Astrocyte (in vitro differentiated cells and primary cell): ENCODE data around the gene MAP2K3. TPM values are rescaled to one million over a fixed set of nuclear protein-coding genes. Genes with fewer than 3 reads are reported as not detected.

Experiments used
- DNase-seq: peaks from one replicate; pipeline ENCODE4 v3.0.0-alpha.2; 2010; ENCODE audit warnings: low read depth
- FAIRE-seq: peaks from 2 replicates; lab custom pipeline; 2011; peaks lifted over from hg19 to GRCh38; lab: Jason Lieb, UNC
- H2AFZ ChIP-seq: 2 replicates; pipeline ENCODE4 v1.6.0; 2012; ENCODE audit warnings: low read depth, low read length, inconsistent platforms
- H3K27ac ChIP-seq: 2 replicates; pipeline ENCODE4 v1.5.1; 2011; ENCODE audit warnings: low read depth, low read length, inconsistent platforms
- H3K27me3 ChIP-seq: 2 replicates; pipeline ENCODE4 v1.6.0; 2011; ENCODE audit warnings: low read length, inconsistent platforms; ENCODE audit not compliant: insufficient read depth
- H3K36me3 ChIP-seq: 2 replicates; pipeline ENCODE4 v1.5.1; 2011; ENCODE audit warnings: low read length, inconsistent platforms; ENCODE audit not compliant: insufficient read depth
- H3K4me1 ChIP-seq: 2 replicates; pipeline ENCODE4 v1.5.1; 2011; ENCODE audit warnings: low read length, inconsistent platforms; ENCODE audit not compliant: insufficient read depth
- H3K4me2 ChIP-seq: 2 replicates; pipeline ENCODE4 v1.6.0; 2012; ENCODE audit warnings: low read length, inconsistent platforms
- H3K4me3 ChIP-seq: 2 replicates; pipeline ENCODE4 v1.5.1; 2011; ENCODE audit warnings: low read depth, mild to moderate bottlenecking, low read length, inconsistent platforms; ENCODE audit not compliant: insufficient read depth
- H3K79me2 ChIP-seq: 2 replicates; pipeline ENCODE4 v1.6.0; 2012; ENCODE audit warnings: mild to moderate bottlenecking, low read length, inconsistent platforms; ENCODE audit not compliant: insufficient read depth
- H3K9ac ChIP-seq: 2 replicates; pipeline ENCODE4 v1.6.0; 2012; ENCODE audit warnings: mild to moderate bottlenecking, low read length, inconsistent platforms
- H3K9me3 ChIP-seq: 2 replicates; pipeline ENCODE4 v1.5.1; 2012; ENCODE audit warnings: low read depth, mild to moderate bottlenecking, low read length, inconsistent platforms; ENCODE audit not compliant: insufficient read depth
- H4K20me1 ChIP-seq: 2 replicates; pipeline ENCODE4 v1.6.0; 2012; ENCODE audit warnings: low read length, inconsistent platforms; ENCODE audit not compliant: insufficient read depth
- H3K27ac Mint-ChIP-seq: one replicate; pipeline ENCODE4 v1.8.0; 2021; ENCODE audit warnings: mild to moderate bottlenecking, mixed read lengths; ENCODE audit not compliant: unreplicated experiment
- H3K27me3 Mint-ChIP-seq: one replicate; pipeline ENCODE4 v1.8.0; 2021; ENCODE audit warnings: low read depth, mixed read lengths; ENCODE audit not compliant: unreplicated experiment
- H3K36me3 Mint-ChIP-seq: one replicate; pipeline ENCODE4 v1.8.0; 2021; ENCODE audit warnings: low read depth, mixed read lengths; ENCODE audit not compliant: unreplicated experiment
- H3K4me1 Mint-ChIP-seq: one replicate; pipeline ENCODE4 v1.8.0; 2021; ENCODE audit warnings: low read depth, mixed read lengths; ENCODE audit not compliant: unreplicated experiment
- H3K4me3 Mint-ChIP-seq: one replicate; pipeline ENCODE4 v1.8.0; 2021; ENCODE audit warnings: mild to moderate bottlenecking, moderate library complexity, mixed read lengths; ENCODE audit not compliant: unreplicated experiment
- H3K9me3 Mint-ChIP-seq: one replicate; pipeline ENCODE4 v1.8.0; 2021; ENCODE audit warnings: mild to moderate bottlenecking, mixed read lengths; ENCODE audit not compliant: unreplicated experiment
- CTCF ChIP-seq: IDR thresholded peaks from 2 replicates; pipeline ENCODE4 v1.5.1; 2011; ENCODE audit warnings: low read depth, mild to moderate bottlenecking, inconsistent platforms, low read length, moderate library complexity; ENCODE audit not compliant: insufficient read depth
- EZH2 ChIP-seq: IDR thresholded peaks from 2 replicates; pipeline ENCODE4 v1.6.1; 2012; ENCODE audit warnings: mild to moderate bottlenecking, low read length, inconsistent platforms; ENCODE audit not compliant: insufficient read depth
- total RNA-seq: library from RNA; stranded (reverse); gene quantifications from 2 replicates; pipeline ENCODE4 v1.2.1, GENCODE V29; 2021

Gene MAP2K3
- total RNA-seq, 1 donor from 2014 or later = 44.3 TPM

GRCh38 chr17:21357696-21358656, 73.5 kb downstream of the MAP2K3 start:
- Mint-ChIP-seq H3K4me1 (peaks cover 5% of the 10 kb centered on the region), H3K36me3 (peaks cover 2% of the 10 kb centered on the region), H3K27ac (no peak overlapping the region), H3K27me3 (peaks cover 34% of the 10 kb centered on the region), H3K4me3 (no peak overlapping the region), H3K9me3 (no peaks in the 10 kb centered on the region)
- FAIRE-seq = no peak
- Histone ChIP-seq H3K9ac (no peak overlapping the region), H3K9me3 (no peaks in the 10 kb centered on the region), H3K27me3 (peaks cover 12% of the 10 kb centered on the region), H3K4me2 (no peak overlapping the region), H4K20me1 (no peaks in the 10 kb centered on the region), H3K4me1 (no peaks in the 10 kb centered on the region), H3K27ac (no peak overlapping the region), H3K36me3 (no peaks in the 10 kb centered on the region), H3K4me3 (no peak overlapping the region), H3K79me2 (no peaks in the 10 kb centered on the region), H2AFZ (no peak overlapping the region)
- DNase-seq = no peak
- no peak for TF ChIP-seq EZH2
- no peak for TF ChIP-seq CTCF

- no peaks in the 10 kb centered on the region for H3K79me2 ChIP-seq
- no peak for DNase-seq
- no peak overlapping the region for H3K9ac ChIP-seq
- Mint-ChIP-seq H3K9me3 (no peaks in the 10 kb centered on the region), H3K4me3 (peak overlapping the region; percentile 51), H3K27me3 (peaks cover 28% of the 10 kb centered on the region), H3K27ac (peak overlapping the region; percentile 86), H3K4me1 (peaks cover 5% of the 10 kb centered on the region), H3K36me3 (peaks cover 2% of the 10 kb centered on the region)
- no peak overlapping the region for H2AFZ ChIP-seq
- no peaks in the 10 kb centered on the region for H3K36me3 ChIP-seq
- peaks cover 8% of the 10 kb centered on the region for H3K27me3 ChIP-seq
- TF ChIP-seq EZH2 (no peak), CTCF (no peak)
- H3K4me2 ChIP-seq = no peak overlapping the region
- no peaks in the 10 kb centered on the region for H3K4me1 ChIP-seq
- H3K9me3 ChIP-seq = no peaks in the 10 kb centered on the region
- no peak for FAIRE-seq
- no peaks in the 10 kb centered on the region for H4K20me1 ChIP-seq
- H3K27ac ChIP-seq = no peak overlapping the region
- no peak overlapping the region for H3K4me3 ChIP-seq
Measured at GRCh38 chr17:21358682-21359482, 74.4 kb downstream of the MAP2K3 start.
